HG02943 (cell line): ENCODE results near the gene PTPN18.

Experiments
- ATAC-seq: cut with Tn5 transposase; IDR thresholded peaks from one replicate; pipeline ENCODE4 v1.9.1; 2021; ENCODE audit warnings: mild to moderate bottlenecking, low read depth, moderate library complexity; ENCODE audit not compliant: unreplicated experiment

PTPN18 gene

GRCh38 chr2:130358420-130359350 lies 2.8 kb downstream of the PTPN18 start:
- no peak for ATAC-seq

GRCh38 chr2:130359466-130359865 lies 3.6 kb downstream of the PTPN18 start:
- no peak for ATAC-seq

- ATAC-seq: no peak
These were observed 7.6 kb downstream of the PTPN18 start for GRCh38 chr2:130363479-130363878.

- no peak for ATAC-seq
These were observed 9.2 kb downstream of the PTPN18 start for GRCh38 chr2:130365075-130365474.

GRCh38 chr2:130365963-130366362 lies 10.1 kb downstream of the PTPN18 start:
- no peak for ATAC-seq

- ATAC-seq: no peak
These were observed 10.9 kb downstream of the PTPN18 start for GRCh38 chr2:130366720-130367119.

- ATAC-seq: no peak
These were observed 12.9 kb downstream of the PTPN18 start for GRCh38 chr2:130368786-130369185.

- ATAC-seq: no peak
These were observed 13.6 kb downstream of the PTPN18 start for GRCh38 chr2:130369311-130369964.

GRCh38 chr2:130369965-130370341 lies 14.1 kb downstream of the PTPN18 start:
- ATAC-seq: no peak

GRCh38 chr2:130370490-130370889 lies 14.6 kb downstream of the PTPN18 start:
- ATAC-seq: no peak

- peak; percentile 22 for ATAC-seq
These were observed 15.8 kb downstream of the PTPN18 start for GRCh38 chr2:130371723-130372054.

- ATAC-seq: peak; percentile 76
These were observed 16.4 kb downstream of the PTPN18 start for GRCh38 chr2:130372055-130372832.

GRCh38 chr2:130372833-130373807 lies 17.3 kb downstream of the PTPN18 start:
- peak; percentile 6 for ATAC-seq

- ATAC-seq: no peak
These were observed 18.0 kb downstream of the PTPN18 start for GRCh38 chr2:130373808-130374365.

GRCh38 chr2:130374587-130375290 lies 18.9 kb downstream of the PTPN18 start:
- ATAC-seq: no peak

- ATAC-seq: no peak
These were observed 19.7 kb downstream of the PTPN18 start for GRCh38 chr2:130375291-130376266.

- ATAC-seq: peak; percentile 55
These were observed 20.8 kb downstream of the PTPN18 start for GRCh38 chr2:130376433-130377293.
